SK-N-SH treated with all-trans-retinoic acid at 6 μM for 48 hours (cell line): ENCODE results near the gene RGS6.

ENCODE experiments used
- CSDC2 ChIP-seq: fragments of 250-450 bp; sonication (Bioruptor Pico); IDR thresholded peaks from 2 replicates; pipeline ENCODE4 v1.5.0; 2020; ENCODE audit warnings: mild to moderate bottlenecking, moderate library complexity
- ESRRG ChIP-seq: fragments of 250-450 bp; sonication (Bioruptor Pico); IDR thresholded peaks from 2 replicates; pipeline ENCODE4 v1.6.1; 2021; ENCODE audit warnings: mild to moderate bottlenecking
- GLIS3 ChIP-seq: fragments of 250-450 bp; sonication (Bioruptor Pico); IDR thresholded peaks from 2 replicates; pipeline ENCODE4 v1.5.0; 2020; ENCODE audit warnings: mild to moderate bottlenecking, moderate library complexity
- PPARA ChIP-seq: fragments of 250-450 bp; sonication (Bioruptor Pico); IDR thresholded peaks from 2 replicates; pipeline ENCODE4 v1.5.0; 2020; ENCODE audit warnings: mild to moderate bottlenecking, borderline replicate concordance
- RARB ChIP-seq: fragments of 250-450 bp; sonication (Bioruptor Pico); IDR thresholded peaks from 2 replicates; pipeline ENCODE4 v1.8.0; 2021; ENCODE audit warnings: mild to moderate bottlenecking, moderate library complexity
- TCF4 ChIP-seq: fragments of 250-450 bp; sonication (Bioruptor Pico); IDR thresholded peaks from 2 replicates; pipeline ENCODE4 v1.8.0; 2021; ENCODE audit warnings: mild to moderate bottlenecking, moderate library complexity, borderline replicate concordance
- TOX ChIP-seq: fragments of 250-450 bp; sonication (Bioruptor Pico); IDR thresholded peaks from 2 replicates; pipeline ENCODE4 v1.8.0; 2021; ENCODE audit warnings: mild to moderate bottlenecking, moderate library complexity, borderline replicate concordance
- ZFP3 ChIP-seq: fragments of 250-450 bp; sonication (Bioruptor Pico); IDR thresholded peaks from 2 replicates; pipeline ENCODE4 v1.5.0; 2020; ENCODE audit warnings: mild to moderate bottlenecking, moderate library complexity
- ZFP30 ChIP-seq: fragments of 450-650 bp; formaldehyde crosslinking; IDR thresholded peaks from 2 replicates; pipeline ENCODE4 v1.5.0; 2022; ENCODE audit warnings: mild to moderate bottlenecking, moderate library complexity
- ZNF70 ChIP-seq: fragments of 450-650 bp; formaldehyde crosslinking; IDR thresholded peaks from 2 replicates; pipeline ENCODE4 v1.5.0; 2020; ENCODE audit warnings: mild to moderate bottlenecking, moderate library complexity
- ZNF8 ChIP-seq: fragments of 450-650 bp; formaldehyde crosslinking; IDR thresholded peaks from 2 replicates; pipeline ENCODE4 v1.5.0; 2020; ENCODE audit warnings: mild to moderate bottlenecking, moderate library complexity
- TF ChIP-seq, protein P1 (sequence below): fragments of 250-450 bp; sonication (Bioruptor Pico); IDR thresholded peaks from 2 replicates; pipeline ENCODE4 v1.8.0; 2020; ENCODE audit warnings: mild to moderate bottlenecking, moderate library complexity, borderline replicate concordance
- TF ChIP-seq, protein P2 (sequence below): fragments of 250-450 bp; sonication (Bioruptor Pico); IDR thresholded peaks from 2 replicates; pipeline ENCODE4 v1.5.1; 2020; ENCODE audit warnings: low read depth, mild to moderate bottlenecking, moderate library complexity

DNA sequence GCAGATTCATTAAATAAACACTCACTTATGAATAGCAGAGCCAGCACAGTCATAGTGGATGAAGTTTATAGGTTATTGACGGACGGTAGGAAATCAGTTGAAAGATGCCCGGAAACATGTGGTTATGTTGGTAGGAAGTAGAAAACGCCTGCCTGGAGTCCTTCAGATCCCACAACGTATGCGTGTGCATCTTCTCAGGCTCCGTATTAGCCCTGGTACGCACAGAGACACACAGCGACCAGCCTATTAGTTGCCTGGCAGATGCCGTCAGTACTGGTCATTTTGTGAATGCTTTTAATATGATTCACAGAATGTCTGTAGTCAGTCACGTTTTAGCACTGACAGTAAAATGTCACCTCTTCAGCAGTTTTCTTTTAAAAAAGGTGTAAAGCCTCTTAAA is 196.4 kb downstream of the RGS6 start:
- TF ChIP-seq, protein P1, sequence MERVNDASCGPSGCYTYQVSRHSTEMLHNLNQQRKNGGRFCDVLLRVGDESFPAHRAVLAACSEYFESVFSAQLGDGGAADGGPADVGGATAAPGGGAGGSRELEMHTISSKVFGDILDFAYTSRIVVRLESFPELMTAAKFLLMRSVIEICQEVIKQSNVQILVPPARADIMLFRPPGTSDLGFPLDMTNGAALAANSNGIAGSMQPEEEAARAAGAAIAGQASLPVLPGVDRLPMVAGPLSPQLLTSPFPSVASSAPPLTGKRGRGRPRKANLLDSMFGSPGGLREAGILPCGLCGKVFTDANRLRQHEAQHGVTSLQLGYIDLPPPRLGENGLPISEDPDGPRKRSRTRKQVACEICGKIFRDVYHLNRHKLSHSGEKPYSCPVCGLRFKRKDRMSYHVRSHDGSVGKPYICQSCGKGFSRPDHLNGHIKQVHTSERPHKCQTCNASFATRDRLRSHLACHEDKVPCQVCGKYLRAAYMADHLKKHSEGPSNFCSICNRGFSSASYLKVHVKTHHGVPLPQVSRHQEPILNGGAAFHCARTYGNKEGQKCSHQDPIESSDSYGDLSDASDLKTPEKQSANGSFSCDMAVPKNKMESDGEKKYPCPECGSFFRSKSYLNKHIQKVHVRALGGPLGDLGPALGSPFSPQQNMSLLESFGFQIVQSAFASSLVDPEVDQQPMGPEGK (CRISPR knock-in tag) = no peak
- TF ChIP-seq GLIS3 (CRISPR knock-in tag) (no peak), ESRRG (CRISPR knock-in tag) (no peak), CSDC2 (CRISPR knock-in tag) (no peak), ZNF70 (CRISPR knock-in tag) (no peak), ZFP3 (CRISPR knock-in tag) (no peak), ZNF8 (CRISPR knock-in tag) (no peak), TCF4 (CRISPR knock-in tag) (no peak), PPARA (CRISPR knock-in tag) (no peak), ZFP30 (CRISPR knock-in tag) (no peak), RARB (CRISPR knock-in tag) (no peak), TOX (CRISPR knock-in tag) (no peak)
- TF ChIP-seq, protein P2, sequence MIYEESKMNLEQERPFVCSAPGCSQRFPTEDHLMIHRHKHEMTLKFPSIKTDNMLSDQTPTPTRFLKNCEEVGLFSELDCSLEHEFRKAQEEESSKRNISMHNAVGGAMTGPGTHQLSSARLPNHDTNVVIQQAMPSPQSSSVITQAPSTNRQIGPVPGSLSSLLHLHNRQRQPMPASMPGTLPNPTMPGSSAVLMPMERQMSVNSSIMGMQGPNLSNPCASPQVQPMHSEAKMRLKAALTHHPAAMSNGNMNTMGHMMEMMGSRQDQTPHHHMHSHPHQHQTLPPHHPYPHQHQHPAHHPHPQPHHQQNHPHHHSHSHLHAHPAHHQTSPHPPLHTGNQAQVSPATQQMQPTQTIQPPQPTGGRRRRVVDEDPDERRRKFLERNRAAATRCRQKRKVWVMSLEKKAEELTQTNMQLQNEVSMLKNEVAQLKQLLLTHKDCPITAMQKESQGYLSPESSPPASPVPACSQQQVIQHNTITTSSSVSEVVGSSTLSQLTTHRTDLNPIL = no peak
